LNCAP (cell line): ENCODE measurements around the gene XKR8.

Source experiments
- TF ChIP-seq, protein P1 (sequence below): fragments of 450-650 bp; IDR thresholded peaks from 2 replicates; pipeline ENCODE4 v1.5.1; 2017; ENCODE audit warnings: mild to moderate bottlenecking

Gene XKR8

DNA sequence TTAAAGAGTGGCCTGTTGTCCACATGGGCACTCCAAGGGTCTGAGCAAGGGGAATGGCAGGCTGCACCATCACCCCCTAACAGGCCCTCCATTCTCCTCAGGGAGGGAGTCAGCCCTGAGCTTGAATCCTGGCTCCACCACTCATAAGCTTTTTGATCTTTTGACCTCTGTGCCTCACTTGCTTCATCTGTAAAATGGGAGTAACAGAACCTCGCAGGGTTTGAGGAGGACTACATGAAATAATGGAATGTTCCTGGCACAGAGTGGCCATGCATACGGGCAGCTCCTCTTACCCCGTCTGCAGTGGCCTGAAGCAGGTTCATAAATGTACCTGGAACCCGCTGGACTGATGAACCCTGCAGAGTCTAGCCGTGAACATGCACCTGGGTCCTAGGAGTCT, 2.1 kb upstream of the XKR8 start:
- TF ChIP-seq, protein P1, sequence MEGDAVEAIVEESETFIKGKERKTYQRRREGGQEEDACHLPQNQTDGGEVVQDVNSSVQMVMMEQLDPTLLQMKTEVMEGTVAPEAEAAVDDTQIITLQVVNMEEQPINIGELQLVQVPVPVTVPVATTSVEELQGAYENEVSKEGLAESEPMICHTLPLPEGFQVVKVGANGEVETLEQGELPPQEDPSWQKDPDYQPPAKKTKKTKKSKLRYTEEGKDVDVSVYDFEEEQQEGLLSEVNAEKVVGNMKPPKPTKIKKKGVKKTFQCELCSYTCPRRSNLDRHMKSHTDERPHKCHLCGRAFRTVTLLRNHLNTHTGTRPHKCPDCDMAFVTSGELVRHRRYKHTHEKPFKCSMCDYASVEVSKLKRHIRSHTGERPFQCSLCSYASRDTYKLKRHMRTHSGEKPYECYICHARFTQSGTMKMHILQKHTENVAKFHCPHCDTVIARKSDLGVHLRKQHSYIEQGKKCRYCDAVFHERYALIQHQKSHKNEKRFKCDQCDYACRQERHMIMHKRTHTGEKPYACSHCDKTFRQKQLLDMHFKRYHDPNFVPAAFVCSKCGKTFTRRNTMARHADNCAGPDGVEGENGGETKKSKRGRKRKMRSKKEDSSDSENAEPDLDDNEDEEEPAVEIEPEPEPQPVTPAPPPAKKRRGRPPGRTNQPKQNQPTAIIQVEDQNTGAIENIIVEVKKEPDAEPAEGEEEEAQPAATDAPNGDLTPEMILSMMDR, result no peak

DNA sequence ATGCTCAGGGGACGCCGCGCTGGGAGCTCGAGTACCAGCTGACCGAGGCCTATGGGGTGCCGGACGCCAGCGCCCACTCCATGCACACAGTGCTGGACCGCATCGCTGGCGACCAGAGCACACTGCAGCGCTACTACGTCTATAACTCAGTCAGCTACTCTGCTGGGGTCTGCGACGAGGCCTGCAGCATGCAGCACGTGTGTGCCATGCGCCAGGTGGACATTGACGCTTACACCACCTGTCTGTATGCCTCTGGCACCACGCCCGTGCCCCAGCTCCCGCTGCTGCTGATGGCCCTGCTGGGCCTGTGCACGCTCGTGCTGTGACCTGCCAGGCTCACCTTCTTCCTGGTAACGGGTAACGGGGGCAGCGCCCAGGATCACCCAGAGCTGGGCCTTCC, 1.3 kb upstream of the XKR8 start:
- TF ChIP-seq, protein P1, result no peak

DNA sequence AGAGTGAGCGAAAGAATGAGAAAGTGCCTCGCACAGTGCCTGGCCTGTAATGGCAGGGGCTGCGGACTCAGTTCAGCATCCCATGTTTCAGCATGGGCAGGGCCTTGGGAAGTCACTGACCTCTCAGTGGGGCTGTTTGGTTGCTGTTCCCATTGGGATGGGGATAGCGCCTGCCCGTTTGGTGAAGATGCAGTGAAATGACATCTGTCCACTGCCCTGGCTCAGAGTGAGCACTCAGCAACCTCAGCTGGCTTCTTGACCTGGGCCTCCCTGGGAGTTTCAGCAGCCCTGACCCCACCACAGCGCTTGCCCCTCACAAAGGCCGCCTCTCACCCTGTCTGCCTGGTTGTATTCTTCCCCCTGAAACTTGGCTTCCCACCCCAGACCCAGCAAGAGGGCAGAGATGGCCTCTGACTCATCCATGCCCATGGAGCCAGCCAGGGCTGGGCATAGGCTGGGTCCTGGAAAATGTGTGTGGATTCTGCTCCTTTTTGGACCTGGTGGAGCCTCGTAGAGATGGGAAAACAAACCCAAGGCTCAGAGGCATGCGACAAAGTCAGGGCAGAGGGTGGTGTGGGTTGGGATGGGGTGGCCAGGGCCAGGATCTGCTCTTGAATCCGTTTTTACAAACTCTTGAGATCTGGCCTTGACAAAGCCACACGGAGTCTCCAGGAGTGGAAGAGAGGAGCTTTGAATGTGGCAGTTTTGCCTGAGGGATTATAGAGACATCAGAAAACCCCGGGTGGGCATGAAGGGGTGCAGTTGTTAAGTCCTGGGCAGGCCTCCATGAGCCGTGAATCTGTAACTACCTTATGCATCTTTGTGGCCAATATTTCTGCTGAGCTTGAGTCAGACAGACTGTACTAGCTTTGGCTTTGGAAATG, 1.2 kb downstream of the XKR8 start:
- TF ChIP-seq, protein P1, result no peak

DNA sequence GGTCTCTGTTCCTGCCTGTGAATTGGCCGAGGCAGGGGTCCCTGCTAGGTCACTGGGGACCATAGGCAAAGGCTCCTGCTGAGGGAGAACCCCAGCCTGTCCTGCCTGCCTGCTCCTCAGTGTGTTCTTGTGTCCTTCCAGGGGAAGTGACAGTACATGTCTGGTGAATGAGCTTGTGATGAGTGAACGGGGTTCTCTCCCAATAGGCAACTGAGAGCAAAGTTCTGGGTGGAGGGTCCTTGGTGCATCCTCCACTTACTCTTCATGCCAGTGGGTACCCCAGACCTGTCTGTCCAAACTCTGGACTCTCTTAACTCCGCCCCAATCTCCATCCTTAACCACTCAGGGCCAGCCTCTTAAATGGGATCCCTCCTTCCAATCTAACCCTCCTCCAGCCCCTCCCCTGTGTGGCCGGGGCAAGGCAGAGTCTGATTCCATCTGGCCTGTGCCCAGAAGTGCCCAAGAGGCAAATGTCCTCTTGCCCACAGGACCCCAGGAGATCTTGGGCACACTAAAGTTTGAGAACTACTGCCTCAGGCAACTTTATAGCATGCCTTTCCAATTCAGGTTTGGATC, 2.0 kb downstream of the XKR8 start:
- TF ChIP-seq, protein P1, result no peak

DNA sequence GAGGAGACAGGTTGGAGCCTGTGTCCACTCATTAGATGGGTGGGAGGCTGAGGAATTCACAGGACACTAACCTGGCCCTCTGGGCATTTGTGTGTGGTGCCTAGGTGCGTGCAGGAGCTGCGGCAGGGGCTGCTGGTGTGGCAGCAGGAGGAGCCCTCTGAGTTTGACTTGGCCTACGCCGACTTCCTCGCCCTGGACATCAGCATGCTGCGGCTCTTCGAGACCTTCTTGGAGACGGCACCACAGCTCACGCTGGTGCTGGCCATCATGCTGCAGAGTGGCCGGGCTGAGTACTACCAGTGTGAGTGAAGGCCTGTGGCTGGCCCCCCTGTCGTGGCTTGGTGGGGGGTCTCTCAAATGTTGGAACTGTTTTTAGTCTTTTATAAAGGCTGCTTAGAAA, 3.6 kb downstream of the XKR8 start:
- TF ChIP-seq, protein P1, result no peak

DNA sequence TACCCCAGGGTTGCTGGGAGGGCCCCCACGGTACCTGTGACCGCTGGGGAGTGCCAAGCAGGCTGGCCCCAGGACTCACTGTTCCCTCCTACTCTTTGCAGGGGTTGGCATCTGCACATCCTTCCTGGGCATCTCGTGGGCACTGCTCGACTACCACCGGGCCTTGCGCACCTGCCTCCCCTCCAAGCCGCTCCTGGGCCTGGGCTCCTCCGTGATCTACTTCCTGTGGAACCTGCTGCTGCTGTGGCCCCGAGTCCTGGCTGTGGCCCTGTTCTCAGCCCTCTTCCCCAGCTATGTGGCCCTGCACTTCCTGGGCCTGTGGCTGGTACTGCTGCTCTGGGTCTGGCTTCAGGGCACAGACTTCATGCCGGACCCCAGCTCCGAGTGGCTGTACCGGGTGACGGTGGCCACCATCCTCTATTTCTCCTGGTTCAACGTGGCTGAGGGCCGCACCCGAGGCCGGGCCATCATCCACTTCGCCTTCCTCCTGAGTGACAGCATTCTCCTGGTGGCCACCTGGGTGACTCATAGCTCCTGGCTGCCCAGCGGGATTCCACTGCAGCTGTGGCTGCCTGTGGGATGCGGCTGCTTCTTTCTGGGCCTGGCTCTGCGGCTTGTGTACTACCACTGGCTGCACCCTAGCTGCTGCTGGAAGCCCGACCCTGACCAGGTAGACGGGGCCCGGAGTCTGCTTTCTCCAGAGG, 6.8 kb downstream of the XKR8 start:
- TF ChIP-seq, protein P1, result no peak

DNA sequence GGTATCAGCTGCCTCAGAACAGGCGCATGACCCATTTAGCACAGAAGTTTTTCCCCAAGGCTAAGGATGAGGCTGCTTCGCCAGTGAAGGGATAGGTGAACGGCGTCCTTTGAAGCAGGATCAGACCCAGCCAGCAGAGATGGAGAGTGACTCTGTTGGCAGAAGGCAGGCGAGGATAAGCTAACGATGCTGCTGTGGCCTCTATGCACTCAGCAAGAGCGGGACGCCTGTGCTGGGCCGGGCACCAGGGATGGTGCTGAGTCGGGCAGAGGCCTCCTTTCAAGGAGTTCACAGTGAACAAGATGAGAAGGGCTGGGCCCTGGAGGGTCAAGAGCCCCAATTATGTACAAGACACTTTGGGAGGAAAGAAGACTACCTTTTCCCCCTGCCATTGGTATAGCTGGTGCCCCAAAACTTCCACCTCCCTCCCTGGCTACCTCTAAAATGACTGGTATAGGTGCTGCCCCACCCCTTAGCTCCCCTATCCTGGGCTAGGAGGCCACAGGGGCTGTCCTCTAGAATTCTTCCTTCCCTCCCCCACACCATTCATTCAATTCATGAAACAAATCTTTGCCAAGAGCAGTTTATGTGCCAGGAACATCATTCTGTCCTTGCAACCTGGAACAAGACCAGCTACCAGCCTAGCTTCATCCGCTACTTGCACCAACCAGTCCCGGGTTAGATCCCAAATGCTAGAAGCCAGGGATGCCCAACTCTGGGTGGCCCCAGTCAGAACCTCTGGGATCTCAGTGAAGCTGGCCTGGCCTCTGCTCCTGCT, 7.5 kb downstream of the XKR8 start:
- TF ChIP-seq, protein P1, result no peak
